Endodermal cell (in vitro differentiated cells): ENCODE data around the gene ENTPD2. TPM values are rescaled to one million over a fixed set of nuclear protein-coding genes. Genes with fewer than 3 reads are reported as not detected.

Experiments
- DNase-seq: peaks from one replicate; pipeline ENCODE4 v3.0.0-alpha.2; 2017
- H3K27ac ChIP-seq: 2 replicates; pipeline ENCODE4 v1.5.1; 2013; ENCODE audit warnings: mild to moderate bottlenecking, low read depth, low read length, moderate library complexity
- H3K27me3 ChIP-seq: 2 replicates; pipeline ENCODE4 v1.6.1; 2013; ENCODE audit warnings: mild to moderate bottlenecking, low read length, moderate library complexity; ENCODE audit not compliant: insufficient read depth, control insufficient read depth, poor library complexity, severe bottlenecking
- H3K36me3 ChIP-seq: 2 replicates; pipeline ENCODE4 v1.7.0; 2013; ENCODE audit warnings: mild to moderate bottlenecking, low read length, moderate library complexity; ENCODE audit not compliant: control insufficient read depth, insufficient read depth
- H3K4me1 ChIP-seq: one replicate; pipeline ENCODE4 v1.7.0; 2013; ENCODE audit warnings: low read length; ENCODE audit not compliant: control insufficient read depth, insufficient read depth
- H3K4me3 ChIP-seq: 2 replicates; pipeline ENCODE4 v1.5.1; 2013; ENCODE audit warnings: mild to moderate bottlenecking, low read length, moderate library complexity
- H3K9ac ChIP-seq: 2 replicates; pipeline ENCODE4 v1.6.1; 2013; ENCODE audit warnings: mild to moderate bottlenecking, low read length, moderate library complexity; ENCODE audit not compliant: poor library complexity, severe bottlenecking; ENCODE audit errors: extremely low read depth
- H3K9me3 ChIP-seq: 2 replicates; pipeline ENCODE4 v1.6.1; 2013; ENCODE audit warnings: mild to moderate bottlenecking, low read length, moderate library complexity; ENCODE audit not compliant: control insufficient read depth
- H3K27ac Mint-ChIP-seq: 2 replicates; pipeline ENCODE4 v1.8.0; 2020; ENCODE audit warnings: mixed read lengths
- H3K27me3 Mint-ChIP-seq: 2 replicates; pipeline ENCODE4 v1.8.0; 2021; ENCODE audit warnings: mild to moderate bottlenecking, mixed read lengths; ENCODE audit not compliant: insufficient read depth
- H3K36me3 Mint-ChIP-seq: 2 replicates; pipeline ENCODE4 v1.8.0; 2020; ENCODE audit warnings: low read depth, mixed read lengths
- H3K4me1 Mint-ChIP-seq: 2 replicates; pipeline ENCODE4 v1.8.0; 2020; ENCODE audit warnings: mixed read lengths
- H3K4me3 Mint-ChIP-seq: 2 replicates; pipeline ENCODE4 v1.8.0; 2020; ENCODE audit warnings: mild to moderate bottlenecking, moderate library complexity, mixed read lengths
- H3K9me3 Mint-ChIP-seq: 2 replicates; pipeline ENCODE4 v1.8.0; 2020; ENCODE audit warnings: mild to moderate bottlenecking, mixed read lengths
- CTCF ChIP-seq: fragments of 200-600 bp; sonication (generic); conservative IDR thresholded peaks from 2 replicates; pipeline ENCODE4 v1.5.0; 2021; ENCODE audit warnings: antibody characterized with exemption, mild to moderate bottlenecking
- WGBS, 2 experiments: methylation state at CpG; one replicate each; pipeline versions ENCODE4 v1.1.5 to v1.1.7; 2013; ENCODE audit warnings: missing lambda C conversion rate in 2 of 2, mixed read lengths in 1 of 2; ENCODE audit not compliant: insufficient coverage in 1 of 2, insufficient read length in 1 of 2; 5-methylcytosine and 5-hydroxymethylcytosine counted together
- total RNA-seq, 2 donors: library from RNA; stranded (reverse); fragmentation: NEBNext Ultra II Directional in 1 of 2; extraction: Animal tissue kit (Norgen Biotek cat#: 25700) in 1 of 2; gene quantifications; 2 replicates in 1 of 2; 3 replicates in 1 of 2; pipeline ENCODE4 v1.2.1, GENCODE V29; 2021

Gene ENTPD2
- total RNA-seq, 2 donors from 2014 or later, result 1.2 to 2.4 TPM

GRCh38 chr9:137066096-137066861 lies 12.4 kb upstream of the ENTPD2 start:
- Histone ChIP-seq H3K27ac (no peak overlapping the region), H3K9ac (no peak overlapping the region), H3K9me3 (no peaks in the 10 kb centered on the region), H3K36me3 (no peaks in the 10 kb centered on the region), H3K4me3 (no peak overlapping the region), H3K4me1 (peaks cover 3% of the 10 kb centered on the region), H3K27me3 (no peaks in the 10 kb centered on the region)
- WGBS, 2 experiments, result 93 to 96% methylated on average over 20 to 26 of the region's 26 CpGs
- Mint-ChIP-seq H3K4me1 (peaks cover 15% of the 10 kb centered on the region), H3K27me3 (no peaks in the 10 kb centered on the region), H3K36me3 (peaks cover 2% of the 10 kb centered on the region), H3K9me3 (no peaks in the 10 kb centered on the region), H3K4me3 (no peak overlapping the region), H3K27ac (no peak overlapping the region)
- DNase-seq, result no peak
- no peak for TF ChIP-seq CTCF

- Histone ChIP-seq H3K4me1 (peaks cover 3% of the 10 kb centered on the region), H3K9ac (no peak overlapping the region), H3K9me3 (no peaks in the 10 kb centered on the region), H3K27ac (no peak overlapping the region), H3K36me3 (no peaks in the 10 kb centered on the region), H3K4me3 (no peak overlapping the region), H3K27me3 (no peaks in the 10 kb centered on the region)
- Mint-ChIP-seq H3K27me3 (no peaks in the 10 kb centered on the region), H3K4me3 (no peak overlapping the region), H3K27ac (no peak overlapping the region), H3K9me3 (no peaks in the 10 kb centered on the region), H3K36me3 (peaks cover 2% of the 10 kb centered on the region), H3K4me1 (peaks cover 11% of the 10 kb centered on the region)
- DNase-seq, result no peak
- no peak for TF ChIP-seq CTCF
- 92 to 95% methylated on average over 14 to 23 of the region's 23 CpGs for WGBS, 2 experiments
These were observed 11.6 kb upstream of the ENTPD2 start for GRCh38 chr9:137065336-137065967.

GRCh38 chr9:137064880-137065164 lies 11.0 kb upstream of the ENTPD2 start:
- no peaks in the 10 kb centered on the region for H3K27me3 Mint-ChIP-seq
- no peak for DNase-seq
- no peak overlapping the region for H3K4me3 ChIP-seq
- peaks cover 11% of the 10 kb centered on the region for H3K4me1 Mint-ChIP-seq
- H3K27ac ChIP-seq, result no peak overlapping the region
- peaks cover 2% of the 10 kb centered on the region for H3K36me3 Mint-ChIP-seq
- 80 to 93% methylated on average over 3 to 12 of the region's 12 CpGs for WGBS, 2 experiments
- H3K4me3 Mint-ChIP-seq, result no peak overlapping the region
- H3K9me3 Mint-ChIP-seq, result no peaks in the 10 kb centered on the region
- TF ChIP-seq CTCF, result no peak
- no peak overlapping the region for H3K9ac ChIP-seq
- H3K4me1 ChIP-seq, result peaks cover 3% of the 10 kb centered on the region
- no peaks in the 10 kb centered on the region for H3K27me3 ChIP-seq
- no peak overlapping the region for H3K27ac Mint-ChIP-seq
- H3K36me3 ChIP-seq, result no peaks in the 10 kb centered on the region
- H3K9me3 ChIP-seq, result no peaks in the 10 kb centered on the region
